NCI-H2029 (cell line): ENCODE results near the gene SHROOM1.
"Not testable (repeated sequence)": the region's sequence is repeated elsewhere in the genome, so short reads cannot be mapped to it uniquely, and the experiment has no call there.

Experiments
- DNase-seq: peaks from one replicate; lab custom pipeline; 2025; lab: John Stamatoyannopoulos, UW

Gene SHROOM1

DNA sequence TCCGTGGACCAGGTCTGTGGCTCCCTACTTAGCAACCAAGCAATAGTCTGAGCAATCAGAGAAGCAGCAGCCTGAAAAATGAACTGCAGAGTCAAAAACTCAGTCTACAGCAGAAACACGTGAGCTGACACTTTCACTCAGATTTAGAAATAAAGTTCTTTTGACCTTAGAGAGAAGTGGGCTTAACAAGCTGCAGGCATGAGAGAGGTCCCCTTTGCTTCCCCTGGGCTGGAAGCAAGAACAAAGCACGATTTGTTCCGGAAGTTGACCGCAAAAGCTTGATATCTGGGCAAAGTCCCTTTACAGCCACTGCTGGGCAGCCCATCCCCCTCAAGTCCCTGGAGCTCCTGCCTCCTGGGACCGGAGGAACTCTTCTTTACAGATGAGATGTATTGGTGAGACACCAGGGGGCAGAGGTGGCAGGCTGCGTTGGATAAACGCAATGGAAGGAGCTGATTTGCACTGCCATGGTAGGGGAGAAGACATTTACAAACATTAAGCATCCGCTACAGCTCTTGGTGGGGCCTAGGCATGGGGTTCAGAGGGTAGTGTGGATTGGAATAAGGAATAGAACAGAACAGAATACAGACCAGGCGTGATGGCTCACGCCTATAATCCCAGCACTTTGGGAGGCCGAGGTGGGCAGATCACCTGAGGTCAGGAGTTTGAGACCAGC is 23.1 kb downstream of the SHROOM1 start:
- DNase-seq = no peak

DNA sequence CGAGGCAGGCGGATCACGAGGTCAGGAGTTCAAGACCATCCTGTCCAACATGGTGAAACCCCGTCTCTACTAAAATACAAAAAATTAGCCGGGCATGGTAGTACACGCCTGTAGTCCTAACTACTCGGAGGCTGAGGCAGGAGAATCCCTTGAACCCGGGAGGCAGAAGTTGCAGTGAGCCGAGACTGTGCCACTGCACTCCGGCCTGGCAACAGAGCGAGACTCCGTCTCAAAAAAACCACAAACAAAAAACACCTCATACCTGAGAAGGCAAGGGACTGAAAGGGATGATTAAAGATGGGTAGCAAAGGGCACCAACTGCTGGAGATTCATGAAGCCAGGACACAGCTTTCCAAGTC is 23.7 kb downstream of the SHROOM1 start:
- not testable (repeated sequence) for DNase-seq

DNA sequence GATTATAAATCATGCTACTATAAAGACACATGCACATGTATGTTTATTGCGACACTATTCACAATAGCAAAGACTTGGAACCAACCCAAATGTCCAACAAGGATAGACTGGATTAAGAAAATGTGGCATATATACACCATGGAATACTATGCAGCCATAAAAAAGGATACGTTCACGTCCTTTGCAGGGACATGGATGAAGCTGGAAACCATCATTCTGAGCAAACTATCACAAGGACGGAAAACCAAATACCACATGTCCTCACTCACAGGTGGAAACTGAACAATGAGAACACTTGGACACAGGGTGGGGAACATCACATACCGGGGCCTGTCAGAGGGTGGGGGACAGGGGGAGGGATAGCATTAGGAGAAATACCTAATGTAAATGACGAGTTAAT is 24.6 kb downstream of the SHROOM1 start:
- not testable (repeated sequence) for DNase-seq

DNA sequence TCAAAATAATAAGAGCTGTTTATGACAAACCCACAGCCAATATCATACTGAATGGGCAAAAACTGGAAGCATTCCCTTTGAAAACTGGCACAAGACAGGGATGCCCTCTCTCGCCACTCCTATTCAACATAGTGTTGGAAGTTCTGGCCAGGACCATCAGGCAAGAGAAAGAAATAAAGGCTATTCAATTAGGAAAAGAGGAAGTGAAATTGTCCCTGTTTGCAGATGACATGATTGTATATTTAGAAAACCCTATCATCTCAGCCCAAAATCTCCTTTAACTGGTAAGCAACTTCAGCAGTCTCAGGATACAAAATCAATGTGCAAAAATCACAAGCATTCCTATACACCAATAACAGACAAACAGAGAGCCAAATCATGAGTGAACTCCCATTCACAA is 26.2 kb downstream of the SHROOM1 start:
- not testable (repeated sequence) for DNase-seq

DNA sequence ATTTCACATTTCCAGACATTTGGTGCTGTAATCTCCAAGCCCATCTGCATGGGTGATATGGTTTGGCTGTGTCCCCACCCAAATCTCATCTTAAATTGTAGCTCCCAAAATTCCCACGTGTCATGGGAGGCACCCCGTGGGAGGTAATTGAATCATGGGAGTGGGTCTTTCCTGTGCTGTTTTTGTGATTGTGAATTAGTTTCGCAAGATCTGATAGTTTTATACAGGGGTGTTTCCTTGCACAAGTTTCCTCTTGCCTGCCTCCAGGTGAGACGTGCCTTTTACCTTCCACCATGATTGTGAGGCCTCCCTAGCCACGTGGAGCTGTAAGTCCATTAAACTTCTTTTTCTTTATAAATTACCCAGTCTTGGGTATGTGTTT is 27.8 kb downstream of the SHROOM1 start:
- not testable (repeated sequence) for DNase-seq

DNA sequence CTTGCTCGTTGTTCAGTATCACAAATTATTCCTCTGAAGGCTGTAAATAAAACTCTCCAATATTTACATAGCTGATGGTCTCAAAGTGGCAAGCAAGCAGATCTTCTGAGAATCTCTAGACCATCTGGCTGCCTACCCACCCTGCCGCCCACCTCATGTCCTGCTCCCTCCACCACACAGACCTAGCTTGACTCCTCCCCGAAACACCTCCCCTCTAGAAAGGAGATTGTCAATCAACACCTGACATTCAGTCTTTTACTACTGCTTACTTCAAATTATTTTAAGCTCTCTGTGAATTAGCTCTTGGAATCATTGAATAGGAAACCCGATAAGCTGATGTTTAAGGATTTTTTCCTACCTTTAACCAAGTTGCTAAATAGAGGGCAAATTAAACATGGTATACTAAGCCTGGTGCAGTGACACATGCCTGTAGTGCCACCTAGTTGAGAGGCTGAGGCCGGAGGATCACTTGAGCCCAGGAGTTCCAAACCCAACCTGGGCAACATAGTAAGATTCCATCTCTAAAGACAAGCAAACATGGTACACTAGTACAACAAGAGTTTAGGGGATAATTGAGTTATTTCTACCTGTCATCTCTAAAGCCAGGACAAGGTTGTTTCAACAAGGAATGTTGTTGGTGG is 28.3 kb downstream of the SHROOM1 start:
- DNase-seq = no peak

DNA sequence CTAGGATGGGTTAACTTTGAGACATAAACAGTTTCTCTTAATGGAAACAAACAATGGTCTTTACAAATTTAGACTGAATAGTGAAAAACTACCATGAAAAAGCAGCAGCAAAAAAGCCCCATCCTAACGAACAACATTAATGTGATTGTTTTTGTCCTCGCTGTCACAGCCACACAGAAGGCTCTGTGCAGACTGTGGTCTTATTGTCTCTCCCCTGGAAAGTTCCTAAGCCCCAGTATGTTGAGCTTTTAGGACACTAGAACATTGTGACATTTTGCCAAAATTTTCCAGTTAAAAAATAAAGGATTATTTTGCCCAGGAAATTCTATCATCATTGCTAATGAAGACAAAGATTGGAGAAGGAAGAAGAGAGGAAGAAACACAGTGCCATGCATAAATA is 29.9 kb downstream of the SHROOM1 start:
- DNase-seq = no peak

DNA sequence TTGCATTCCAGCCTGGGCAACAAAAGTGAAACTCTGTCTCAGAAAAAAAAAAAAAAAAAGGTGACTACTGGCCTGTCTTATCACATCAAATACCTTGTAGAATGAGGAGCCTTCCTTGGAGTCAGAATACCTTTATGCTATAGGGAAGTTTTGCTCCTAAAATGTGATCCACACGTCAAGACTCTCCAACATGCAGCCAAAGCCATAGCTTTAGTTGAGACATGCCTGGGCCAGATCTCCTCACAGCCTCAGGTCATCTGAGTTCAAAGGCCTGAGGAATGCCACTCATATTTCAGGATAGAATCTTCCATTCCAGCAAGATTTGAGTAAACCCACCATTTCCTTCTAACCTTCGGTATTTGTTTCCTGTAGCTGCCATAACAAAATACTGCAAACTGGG is 31.1 kb downstream of the SHROOM1 start:
- DNase-seq = no peak

DNA sequence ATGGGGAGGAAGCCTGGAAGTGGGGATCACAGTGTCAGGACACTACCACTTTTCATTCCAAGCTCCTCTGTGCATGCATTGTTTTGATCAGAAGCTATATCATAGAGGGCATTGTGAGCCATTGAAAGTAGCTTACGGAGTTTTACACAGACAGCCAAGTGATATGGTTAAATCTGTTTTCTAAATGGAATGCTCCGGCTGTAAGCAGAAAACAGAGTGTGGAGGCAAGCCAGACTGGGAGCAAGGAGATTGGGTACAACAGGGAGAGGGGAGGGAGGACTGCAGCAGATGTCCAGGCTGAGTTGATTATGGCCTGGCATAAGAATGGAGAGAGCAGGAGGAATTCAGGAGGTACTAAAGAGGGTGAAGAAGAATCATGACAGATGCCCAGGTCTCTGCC is 32.8 kb downstream of the SHROOM1 start:
- no peak for DNase-seq

DNA sequence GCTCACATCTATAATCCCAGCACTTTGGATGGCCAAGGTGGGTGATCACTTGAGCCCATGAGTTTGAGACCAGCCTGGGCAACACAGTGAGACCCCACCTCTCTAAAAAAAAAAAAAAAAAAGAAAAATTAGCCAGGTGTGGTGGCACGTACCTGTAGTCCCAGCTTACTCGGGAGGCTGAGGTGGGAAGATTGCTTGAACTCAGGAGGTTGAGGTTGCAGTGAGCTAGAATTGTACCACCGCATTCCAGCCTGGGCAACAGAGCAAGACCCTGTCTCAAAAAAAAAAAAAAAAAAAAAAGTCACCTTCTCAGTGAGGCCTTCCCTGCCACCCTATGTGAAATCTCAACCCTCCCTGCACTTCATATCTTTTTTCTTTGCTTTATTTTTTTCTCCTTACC is 39.4 kb downstream of the SHROOM1 start:
- no peak for DNase-seq

DNA sequence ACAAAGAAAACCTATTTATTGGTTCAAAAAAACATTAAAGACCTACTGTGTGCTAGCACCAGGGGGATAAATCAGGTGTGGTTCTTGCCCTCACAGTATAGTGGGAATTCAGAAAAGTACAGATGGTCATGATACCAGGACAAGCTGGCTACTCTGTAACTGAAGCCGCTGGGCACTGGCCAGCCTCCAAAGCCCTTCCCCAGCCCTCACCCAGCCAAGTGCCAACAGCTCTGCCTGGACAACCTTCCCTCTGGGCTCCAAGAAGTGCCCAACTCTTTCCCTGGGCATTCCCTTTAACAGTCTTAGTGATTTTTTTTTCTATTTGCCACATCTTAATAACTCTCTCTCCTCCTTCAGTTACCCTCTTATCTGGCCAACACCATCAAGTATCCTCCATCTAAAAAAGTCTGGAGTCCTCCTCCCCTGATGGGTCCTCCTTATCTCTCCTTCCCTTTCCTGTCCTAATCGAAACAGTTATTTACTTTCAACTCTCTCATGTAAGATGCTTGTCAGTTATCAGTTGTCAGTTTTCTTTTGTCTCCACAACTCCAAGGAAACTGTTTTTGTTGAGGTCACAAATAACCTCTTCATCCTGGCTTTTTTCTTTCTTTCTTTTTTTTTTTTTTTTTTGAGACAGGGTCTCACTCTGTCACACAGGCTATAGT is 40.1 kb downstream of the SHROOM1 start:
- DNase-seq = no peak

DNA sequence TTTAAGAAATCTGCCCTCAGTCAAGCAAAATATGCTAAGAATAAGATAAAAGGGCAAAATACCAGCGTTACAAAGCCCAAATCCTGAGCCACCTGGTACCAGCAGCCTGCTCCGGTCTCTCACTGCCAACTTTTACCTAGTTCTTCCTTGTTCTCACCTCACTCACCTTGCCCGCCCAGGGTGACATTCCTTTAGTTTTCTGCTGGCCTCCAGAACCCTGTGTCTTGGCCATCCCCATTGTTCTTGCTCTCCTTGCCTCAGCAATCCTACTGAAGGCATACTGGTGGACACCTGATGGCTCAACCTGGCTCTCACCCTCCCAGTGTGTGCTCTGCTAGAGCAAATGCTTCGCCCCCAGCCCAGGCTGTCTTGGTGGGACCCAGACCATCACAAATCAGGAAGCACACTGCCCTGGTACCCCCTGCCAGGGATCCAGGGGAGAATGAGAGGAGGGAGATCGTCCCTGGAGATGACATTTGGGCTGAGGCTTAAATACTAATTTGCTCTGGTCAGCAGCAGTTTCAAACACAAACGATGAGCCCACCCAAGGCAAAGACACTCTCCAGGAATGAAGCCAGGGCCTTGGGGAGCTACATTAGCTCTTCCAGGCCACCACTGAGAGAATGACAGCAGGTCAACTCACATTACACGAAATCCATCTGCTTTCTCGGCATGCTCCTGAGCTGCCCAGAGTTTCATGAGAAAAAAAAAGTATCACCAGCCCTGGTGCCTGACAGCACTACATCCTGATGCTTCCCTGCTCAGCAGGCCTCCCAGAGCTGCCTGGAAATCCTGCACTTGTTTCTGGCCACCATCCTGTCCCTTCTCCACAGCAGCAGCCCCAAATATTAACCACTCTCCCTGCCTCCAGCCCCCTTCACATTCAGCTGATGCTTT is 41.2 kb downstream of the SHROOM1 start:
- DNase-seq = no peak

DNA sequence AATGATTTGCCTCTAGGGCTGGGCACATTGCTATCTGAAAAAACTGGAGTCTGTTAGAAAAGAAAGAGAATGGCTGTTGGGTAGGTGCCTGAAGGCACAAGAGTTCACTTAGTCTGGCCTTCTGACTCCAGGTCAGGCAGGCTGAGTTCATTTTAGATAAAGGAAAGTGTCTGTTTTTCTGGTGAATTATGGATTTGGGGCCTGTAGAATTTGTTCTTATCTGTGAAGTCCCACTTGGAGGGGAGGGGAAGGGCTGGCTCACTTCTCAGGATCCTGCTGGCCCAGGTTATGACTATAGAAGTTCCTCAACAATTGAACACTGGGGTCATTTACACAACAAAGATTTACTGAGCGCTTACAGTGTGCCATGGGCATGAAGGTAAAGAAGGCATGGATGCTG is 41.9 kb downstream of the SHROOM1 start:
- DNase-seq = no peak

DNA sequence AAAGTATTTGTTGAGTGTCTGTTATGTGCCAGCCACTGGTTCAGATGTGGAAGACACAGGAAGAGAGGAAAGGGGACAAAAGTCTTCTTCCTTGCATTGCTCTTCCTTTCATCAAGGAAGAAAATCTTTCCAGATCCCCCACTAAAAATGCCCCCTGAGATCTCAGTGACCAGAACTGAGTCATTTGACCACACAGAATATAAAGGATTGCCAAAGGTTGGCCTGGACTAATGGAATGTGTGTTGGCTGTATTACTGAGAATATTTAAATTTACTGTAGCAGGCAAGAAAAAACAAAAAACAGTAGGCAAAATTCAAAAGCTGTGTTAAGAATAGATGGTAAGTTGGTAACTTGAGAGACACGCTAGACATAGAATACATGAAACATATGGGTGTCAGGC is 43.4 kb downstream of the SHROOM1 start:
- DNase-seq = no peak

DNA sequence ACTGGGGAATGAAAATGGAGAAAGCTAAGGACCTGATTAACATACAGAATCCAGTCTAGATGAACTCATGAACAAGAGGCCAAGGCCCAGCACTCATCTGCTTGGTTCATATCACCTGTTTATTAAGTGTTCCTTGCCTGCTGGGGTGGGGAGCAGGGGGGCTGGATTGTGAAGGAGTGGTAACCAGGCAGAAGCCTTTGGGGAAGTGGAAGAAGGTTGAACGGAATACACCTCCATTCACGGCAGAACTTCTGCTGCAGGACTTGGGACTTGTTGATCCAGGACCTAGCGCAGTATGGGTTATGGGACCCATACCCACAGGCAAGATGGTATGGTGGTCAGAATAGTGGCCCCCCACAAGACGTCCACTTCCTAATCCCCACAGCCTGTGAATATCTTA is 44.6 kb downstream of the SHROOM1 start:
- DNase-seq = no peak

DNA sequence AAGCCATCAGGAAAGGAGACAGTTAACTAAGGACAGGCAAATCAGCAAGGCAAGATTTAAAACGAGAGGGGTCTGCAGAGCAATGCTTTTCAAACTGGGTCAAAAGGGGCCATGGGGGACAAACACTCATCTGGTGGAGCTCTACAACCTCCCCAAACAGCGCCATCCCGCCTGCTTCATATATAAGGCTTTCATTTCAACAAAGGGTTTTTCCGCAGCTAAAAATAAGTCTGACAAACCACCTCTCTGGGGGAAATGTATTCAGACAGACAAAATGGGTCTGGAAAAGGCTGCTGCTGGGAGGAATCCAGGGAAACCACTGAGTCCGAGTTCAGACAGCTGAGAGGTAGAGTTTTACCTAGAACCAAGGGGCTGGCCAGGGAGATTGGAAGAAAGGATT is 45.1 kb downstream of the SHROOM1 start:
- DNase-seq = no peak

DNA sequence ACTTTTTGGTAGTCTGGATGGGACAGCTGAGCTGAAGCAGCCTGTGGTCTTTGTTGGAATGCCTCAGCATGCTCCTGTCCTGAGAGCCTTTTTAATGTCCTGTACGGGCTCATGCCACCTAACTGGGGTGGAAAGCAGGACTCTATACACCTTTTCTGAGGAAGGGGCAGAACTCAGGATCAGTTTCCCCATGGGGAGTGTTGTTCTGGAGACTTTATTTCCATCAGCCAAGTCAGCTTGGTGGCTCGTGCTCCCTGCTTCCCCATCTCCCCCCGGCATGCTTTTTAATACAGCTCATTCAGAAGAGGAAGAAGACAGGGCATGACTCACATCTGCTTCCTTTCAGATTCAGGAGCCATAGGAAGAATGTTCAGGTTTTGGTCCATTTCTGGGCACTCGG is 48.3 kb downstream of the SHROOM1 start:
- no peak for DNase-seq

DNA sequence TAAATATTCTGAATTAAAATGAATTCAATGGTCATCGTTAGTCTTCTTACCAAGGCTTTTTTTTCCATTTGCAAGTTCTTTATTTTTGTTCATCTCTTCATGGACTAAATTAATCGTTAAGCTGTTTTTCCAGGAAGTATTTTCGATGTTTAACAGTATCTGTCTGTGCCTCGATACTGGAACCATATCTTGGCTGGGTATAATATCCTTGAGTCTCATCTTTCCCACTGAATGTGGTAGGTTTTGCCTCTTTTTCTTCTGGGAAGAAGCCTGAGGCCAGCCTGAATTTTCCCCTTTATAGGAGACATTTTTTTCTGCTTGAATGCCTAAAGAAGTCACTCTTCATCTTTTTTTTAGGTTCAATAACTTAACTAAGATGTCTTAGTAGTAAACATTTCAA is 49.4 kb downstream of the SHROOM1 start:
- DNase-seq = no peak

DNA sequence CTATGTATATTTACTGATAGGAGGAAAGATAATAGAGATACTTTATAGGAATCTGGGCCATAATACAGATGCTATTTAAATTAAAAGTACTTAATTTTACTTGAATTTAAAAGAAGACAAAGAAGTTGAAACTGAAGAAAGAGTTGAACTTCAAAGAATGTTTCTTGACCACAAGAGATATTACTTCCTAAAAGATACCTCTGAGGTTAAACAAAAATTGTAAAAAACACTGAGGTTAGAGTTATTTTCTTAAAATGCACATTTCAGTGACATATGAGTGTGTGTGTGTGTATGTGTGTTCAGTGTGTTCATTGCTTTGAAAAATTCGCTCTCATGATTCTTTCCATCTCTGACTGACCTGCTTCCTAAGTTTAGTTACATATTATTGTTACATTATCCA is 49.9 kb downstream of the SHROOM1 start:
- no peak for DNase-seq

DNA sequence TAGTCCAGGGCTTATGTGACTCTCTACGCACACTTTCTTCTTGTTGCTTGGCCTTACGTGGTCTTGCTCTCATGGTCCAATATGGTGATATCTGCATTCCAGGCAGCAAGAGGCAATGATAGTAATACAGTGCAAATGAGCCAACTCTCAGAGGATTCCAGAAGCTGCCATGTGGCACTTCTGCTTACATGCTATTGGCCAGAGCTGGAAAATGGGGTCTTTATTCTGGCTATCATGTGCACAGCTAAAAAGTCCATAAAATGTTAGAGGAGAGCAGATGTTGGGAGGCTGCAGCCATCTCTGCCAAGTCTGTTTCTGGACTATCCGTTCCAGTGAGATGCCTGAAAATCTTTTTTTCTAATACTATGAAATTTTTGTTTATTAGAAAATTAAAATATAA is 50.5 kb downstream of the SHROOM1 start:
- no peak for DNase-seq

DNA sequence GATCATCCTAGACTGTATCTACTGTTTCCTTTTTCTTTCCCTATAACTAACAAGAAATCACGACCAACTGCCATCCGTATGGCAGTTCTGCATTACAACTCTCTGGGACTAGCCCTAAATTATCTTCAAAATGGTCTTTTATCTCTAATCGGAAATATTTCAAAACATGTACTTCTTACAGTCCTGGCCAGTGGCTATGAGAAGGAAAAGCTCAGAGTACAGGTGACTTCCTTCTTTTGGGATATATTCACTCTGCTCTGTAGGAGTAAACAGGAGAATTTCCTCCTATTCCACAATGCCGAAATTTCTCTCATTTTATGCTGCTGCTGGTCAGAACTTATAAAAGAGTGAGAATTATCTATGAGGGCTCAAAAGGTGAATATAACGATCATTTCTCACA is 51.6 kb downstream of the SHROOM1 start:
- DNase-seq = no peak

DNA sequence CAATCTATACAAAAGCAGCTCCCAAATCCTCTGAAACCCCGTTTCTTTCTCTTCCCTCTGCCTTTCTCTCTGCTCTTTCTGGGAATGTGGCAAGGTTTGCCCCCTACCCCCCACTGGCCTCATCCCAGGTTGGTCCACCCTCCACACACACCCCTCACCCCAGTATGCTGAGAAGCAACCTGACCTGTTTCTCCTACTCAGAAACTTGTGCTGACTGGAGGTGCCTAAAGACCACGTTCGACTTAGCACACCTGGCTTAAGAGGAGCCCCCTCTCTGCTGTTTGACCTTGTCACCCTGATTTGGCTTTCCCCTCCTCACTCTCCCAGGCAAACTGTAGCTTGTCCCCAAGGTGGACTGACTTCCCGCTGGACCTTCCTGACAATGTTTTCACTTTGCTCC is 52.3 kb downstream of the SHROOM1 start:
- DNase-seq = no peak
